Measurements from ENCODE around the gene RTN4R.

RTN4R gene

DNA sequence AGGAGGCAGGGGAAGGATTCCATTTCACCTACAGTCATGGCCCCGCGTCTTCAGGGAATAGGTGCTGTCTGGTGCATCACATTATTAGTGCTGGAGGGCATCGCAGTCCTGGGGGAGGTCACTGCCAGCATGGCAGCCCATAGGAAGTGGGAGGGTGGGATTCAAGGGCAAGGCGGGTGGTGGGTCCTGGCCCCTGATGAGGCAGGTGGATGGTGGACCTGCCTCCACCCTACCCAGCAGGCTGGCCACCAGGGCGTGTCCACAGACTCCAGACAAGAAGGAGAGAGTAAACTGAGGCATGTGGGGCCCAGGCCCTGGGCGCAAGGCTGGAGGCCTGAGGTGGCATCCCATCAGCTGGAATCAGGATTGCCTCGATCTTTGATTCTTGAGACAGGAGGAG lies 53.3 kb downstream of the RTN4R start:
- no peak for DNase-seq (ENCODE audit: low spot score)

- no peak for DNase-seq (ENCODE audit: low spot score)
Measured at GRCh38 chr22:20213833-20214708, 54.0 kb downstream of the RTN4R start.

- no peak for DNase-seq (ENCODE audit: low spot score)
Measured at GRCh38 chr22:20212754-20213699, 55.1 kb downstream of the RTN4R start.

DNA sequence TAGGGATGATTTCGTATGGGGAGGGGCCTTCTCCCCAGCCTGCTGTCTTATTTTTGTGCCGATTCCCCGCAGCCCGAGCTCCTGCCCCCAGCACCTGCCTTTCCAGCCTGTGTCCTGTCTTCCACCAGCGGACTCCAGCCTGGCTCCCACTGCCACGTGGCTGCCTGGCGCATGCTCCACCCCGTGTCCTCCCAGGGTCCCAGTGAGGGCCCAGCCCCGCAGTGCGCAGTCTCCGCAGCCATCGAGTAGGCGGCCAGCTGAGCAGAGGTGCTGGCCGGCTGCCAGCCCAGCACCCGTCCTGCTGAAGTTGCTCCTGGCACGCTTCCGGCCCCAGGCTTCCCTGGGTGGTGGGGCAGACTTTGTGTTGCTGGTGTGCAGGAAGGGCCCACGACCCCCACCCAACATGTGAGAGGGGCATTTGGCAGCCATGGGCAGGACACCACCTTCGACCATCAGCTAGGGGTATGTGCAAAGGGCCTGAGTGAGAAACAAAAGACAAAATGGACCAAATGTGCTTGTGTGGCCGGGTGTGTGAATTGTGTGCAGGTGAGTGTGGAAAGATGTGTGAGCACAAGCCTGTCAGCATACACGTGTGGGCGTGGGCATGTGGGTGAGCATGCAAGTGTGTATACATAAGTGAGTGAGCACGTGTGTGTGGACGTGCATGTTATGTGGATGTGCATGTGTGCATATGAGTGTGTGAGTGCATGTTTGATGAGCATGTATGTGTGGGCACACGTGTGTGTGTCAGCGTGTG lies 55.9 kb downstream of the RTN4R start:
- DNase-seq (ENCODE audit: low spot score), result no peak

DNA sequence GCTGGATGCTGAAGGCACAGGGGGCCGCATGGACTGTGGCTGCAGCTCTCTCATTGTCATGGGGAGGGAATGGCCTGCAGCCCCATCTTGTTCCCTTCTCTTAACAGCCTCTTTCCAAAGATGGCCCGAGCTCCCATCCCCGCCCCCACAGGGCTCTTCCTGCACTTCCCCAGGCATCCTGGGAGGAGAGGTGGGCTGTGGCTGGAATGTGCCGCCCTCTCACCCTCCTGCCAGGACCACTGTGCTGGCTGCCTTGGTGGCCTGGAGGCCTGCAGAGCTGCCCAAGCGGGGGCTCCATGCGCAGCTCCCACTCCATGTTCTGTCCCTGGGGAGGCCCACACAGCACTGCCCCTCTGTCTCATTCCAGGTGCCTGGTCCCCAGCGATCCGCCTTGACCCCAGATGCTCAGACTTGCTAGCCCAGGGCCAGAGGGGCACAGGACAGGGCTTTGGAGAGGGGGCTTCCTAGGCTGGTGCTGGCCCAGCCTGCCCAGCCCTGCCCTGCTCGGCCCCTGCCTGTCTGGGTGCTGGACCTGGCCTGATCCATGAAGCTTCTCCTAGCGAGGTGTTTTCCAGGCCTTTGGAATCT lies 56.6 kb downstream of the RTN4R start:
- DNase-seq (ENCODE audit: low spot score), result no peak

- DNase-seq (ENCODE audit: low spot score), result no peak
Measured at GRCh38 chr22:20210473-20211059, 57.6 kb downstream of the RTN4R start.

DNA sequence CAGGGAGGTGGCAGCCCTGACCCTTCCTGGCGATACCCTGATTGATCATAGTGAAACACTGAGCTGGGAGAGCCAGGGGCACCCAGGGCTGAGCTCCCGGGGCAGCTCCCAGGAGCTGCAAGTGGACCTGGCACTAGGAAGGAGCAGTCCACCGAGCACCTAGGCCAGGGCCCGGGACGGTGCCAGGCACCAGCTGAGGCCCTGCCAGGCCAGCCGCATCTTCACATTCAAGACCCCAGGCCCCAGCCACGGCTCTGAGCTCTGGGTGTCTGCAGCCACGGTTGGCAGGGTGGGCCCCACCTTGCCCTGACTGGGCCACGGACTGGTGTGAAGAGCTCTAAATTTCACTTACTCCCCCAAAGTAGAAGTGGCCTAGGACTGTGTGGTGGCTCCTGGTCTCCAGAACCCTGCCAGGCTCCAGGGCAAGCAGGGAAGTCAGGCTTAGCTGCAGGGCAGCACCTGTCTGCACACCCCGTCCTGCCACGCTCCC lies 58.3 kb downstream of the RTN4R start:
- DNase-seq (ENCODE audit: low spot score), result no peak

GRCh38 chr22:20208713-20209310 lies 59.3 kb downstream of the RTN4R start:
- no peak for DNase-seq (ENCODE audit: low spot score)

GRCh38 chr22:20207277-20208025 lies 60.7 kb downstream of the RTN4R start:
- DNase-seq (ENCODE audit: low spot score), result no peak

GRCh38 chr22:20206709-20207215 lies 61.4 kb downstream of the RTN4R start:
- peak; percentile 59 for DNase-seq (ENCODE audit: low spot score)

DNA sequence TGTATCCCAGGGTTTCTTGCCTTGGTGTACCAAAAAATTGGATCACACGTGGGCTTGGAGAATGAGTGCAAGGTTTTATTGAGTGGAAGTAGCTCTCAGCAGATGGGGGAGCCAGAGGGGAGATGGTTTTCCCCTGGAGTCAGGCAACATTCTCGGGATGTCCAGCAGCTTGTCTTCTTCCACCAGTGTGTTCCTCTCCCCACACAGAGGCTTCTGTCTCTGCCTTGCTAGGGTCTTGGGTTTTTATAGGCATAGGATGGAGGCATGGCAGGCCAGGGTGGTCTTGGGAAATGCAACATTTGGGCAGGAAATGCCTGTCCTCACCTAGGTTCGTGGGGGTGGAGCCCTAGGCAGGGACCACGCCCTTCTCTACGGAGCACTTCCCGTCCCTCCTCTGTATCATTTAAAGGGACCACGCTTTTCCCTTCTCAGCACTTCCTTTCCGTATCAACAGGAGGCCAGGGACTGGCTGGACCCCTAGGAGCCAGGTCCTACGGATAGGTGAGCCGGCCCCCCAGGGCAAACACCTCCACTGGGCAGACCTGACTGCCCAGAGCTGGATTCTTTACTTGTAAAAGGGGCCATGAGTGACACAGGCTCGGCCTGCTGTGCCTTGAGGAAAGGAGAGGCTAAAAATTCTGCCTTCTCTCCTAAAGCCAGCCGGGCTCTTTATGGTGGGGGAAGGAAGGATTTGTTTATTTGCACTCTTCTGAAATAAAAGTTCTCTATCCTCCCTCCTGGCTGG lies 62.0 kb downstream of the RTN4R start:
- DNase-seq (ENCODE audit: low spot score), result peak; percentile 76

DNA sequence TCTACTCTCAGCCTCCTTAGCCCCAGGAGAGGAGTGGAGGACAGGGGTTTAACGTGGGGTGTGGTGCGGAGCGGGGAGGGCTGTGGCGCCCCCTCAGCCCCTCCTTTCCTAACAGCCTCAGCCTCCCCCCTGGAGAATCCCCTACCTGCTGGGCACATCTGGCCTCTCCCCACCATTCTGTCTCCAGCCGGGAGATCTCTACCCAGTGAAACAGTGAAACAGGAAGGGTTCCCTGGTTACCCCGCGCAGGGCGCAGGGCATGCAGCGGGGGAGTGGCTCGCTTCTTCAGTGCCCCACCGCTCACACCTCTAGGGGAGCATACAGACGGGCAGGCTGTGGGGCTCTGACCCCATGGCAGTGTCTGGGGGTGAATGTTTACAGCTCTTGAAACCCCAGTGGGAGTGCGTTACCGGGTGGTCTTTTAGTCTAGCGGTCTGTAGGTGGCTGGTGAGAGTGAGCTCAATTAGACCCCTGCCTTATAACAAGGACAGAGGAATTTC lies 62.6 kb downstream of the RTN4R start:
- DNase-seq (ENCODE audit: low spot score), result no peak

- DNase-seq (ENCODE audit: low spot score), result no peak
Measured at GRCh38 chr22:20204806-20205205, 63.3 kb downstream of the RTN4R start.

DNA sequence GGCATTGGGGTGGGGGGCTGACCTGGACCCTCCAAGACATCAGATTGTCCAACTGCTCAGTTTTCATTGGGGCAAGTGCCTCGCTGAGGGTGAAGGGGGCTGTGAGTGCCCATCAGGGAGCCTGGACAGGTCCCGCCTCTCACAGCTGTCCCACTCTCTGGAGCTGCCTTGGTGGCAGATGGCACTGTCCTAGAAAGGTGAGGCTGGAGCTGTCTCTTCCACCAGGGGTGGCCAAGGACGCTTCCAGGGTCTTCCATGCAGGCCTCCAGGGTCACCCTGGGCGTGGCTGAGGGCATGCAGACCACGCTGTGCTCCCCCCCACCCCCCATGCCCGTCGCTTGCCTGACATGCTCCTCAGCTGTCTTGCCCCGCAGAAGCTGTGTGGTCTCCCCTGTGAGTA lies 63.8 kb downstream of the RTN4R start:
- DNase-seq (ENCODE audit: low spot score), result no peak

DNA sequence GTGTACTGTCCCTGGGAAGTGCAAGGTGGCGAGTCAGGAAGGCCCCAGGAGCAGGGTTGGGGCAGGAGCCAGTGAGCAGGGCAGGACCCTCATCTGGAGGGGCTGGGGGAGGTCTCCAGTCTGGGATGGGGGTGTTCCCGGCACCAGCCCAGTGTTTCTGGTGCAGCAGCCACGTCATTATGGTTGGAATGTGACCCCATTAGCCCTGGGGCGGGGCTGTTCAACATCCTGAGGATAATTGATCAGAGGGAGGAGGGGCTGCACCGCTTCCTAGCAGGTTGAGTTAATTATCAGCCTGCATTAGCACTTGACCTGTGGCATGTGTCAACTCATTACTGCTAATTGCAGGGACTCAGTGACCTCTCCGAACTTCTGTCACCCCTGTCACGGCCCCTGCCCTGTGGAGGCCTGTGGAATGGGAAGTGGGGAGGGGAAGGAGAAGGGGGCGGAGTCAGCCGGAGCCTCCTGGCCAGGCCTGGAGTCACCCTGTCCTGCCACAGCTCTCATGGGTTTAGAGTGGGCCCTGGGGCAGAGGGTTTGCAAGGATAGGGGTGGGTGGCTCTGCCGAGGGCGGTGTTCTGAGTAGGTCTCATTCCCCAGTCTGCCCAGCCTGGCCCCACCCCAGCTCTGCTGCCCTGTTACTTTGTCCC lies 64.4 kb downstream of the RTN4R start:
- no peak for DNase-seq (ENCODE audit: low spot score)

DNA sequence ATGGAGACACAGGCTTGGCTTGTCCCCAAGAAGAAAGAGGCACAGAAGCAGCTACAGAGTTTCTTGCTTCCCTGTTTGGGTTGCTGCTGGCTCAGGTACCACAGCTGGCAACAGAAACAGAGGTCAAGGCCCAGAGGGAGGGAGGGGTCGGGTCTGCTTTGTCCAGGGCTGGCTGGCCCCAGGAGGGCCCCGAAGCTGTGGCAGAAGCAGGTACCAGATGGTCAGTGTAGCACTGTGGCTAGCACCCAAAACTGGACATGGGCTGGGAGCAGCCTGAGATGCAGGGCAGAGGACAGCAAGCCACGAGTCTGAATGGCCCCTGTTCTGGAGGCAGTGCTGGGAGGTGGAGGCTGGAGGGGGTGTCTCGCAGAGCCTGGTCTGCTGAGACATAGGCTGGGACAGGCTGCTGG lies 65.0 kb downstream of the RTN4R start:
- DNase-seq (ENCODE audit: low spot score), result no peak

DNA sequence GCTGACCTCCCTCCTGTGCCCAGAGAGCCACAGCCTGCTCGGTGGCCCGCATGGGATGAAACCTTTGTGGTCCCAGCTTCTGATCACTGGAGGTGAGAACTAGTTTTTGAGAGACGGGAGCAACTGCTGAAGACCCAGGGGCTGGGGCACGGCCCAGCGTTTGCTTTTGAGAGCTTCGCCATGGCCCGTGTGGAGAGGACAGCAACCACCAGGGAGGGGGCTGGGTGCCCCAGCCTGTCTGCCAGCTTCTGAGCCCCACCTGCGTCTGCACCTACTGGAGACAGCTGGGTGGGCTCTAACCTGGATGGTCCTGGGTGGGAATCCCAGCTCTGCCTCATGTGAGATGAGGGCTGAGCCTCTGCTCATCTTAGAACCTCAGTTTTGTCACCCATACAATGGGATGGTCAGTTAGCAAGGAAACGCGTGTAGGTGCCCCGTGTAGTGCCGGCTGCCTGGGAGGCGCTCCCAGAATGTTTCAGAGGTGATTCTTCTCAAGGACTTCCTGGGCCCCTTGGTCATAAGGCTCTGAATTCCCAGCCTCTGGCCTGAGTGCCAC lies 66.2 kb downstream of the RTN4R start:
- DNase-seq (ENCODE audit: low spot score), result no peak

DNA sequence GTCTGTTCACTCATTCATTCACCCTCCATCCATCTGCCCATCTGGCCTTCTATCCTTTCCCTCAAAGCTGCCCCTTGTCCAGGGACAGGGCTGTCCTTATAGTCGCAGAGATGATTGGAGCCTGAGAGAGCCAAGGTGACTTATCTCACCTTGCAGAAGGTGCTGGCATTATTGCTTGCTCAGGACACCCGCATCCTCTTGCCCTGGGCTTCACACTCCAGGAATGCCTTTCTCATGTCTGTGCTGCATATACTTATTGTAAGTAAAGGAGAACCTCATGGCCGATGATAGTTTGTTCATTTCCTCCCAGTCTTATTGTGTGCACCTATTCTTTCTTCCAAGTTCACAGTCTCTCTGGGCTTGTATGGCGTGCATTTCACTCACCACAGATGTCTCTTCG lies 68.2 kb downstream of the RTN4R start:
- DNase-seq (ENCODE audit: low spot score), result no peak

All from LoVo (cell line).